ENCODE results near the gene CCDC73. TPM values are rescaled to one million over a fixed set of nuclear protein-coding genes. Genes with fewer than 3 reads are reported as not detected.

CCDC73 gene
- total RNA-seq, 1 donor, result not detected

GRCh38 chr11:32817181-32817851 lies 22.9 kb upstream of the CCDC73 start:
- Histone ChIP-seq H3K36me3 (ENCODE audit: insufficient read depth, low read length) (no peaks in the 10 kb centered on the region), H3K79me2 (ENCODE audit: insufficient read depth, low read length) (no peaks in the 10 kb centered on the region), H3K4me2 (ENCODE audit: insufficient read depth, low read length) (no peak overlapping the region), H2AFZ (ENCODE audit: low read length) (no peak overlapping the region), H4K20me1 (ENCODE audit: insufficient read depth, low read length) (no peaks in the 10 kb centered on the region), H3K9me3 (ENCODE audit: low read depth, low read length) (no peaks in the 10 kb centered on the region), H3K27me3 (ENCODE audit: insufficient read depth, low read length) (no peaks in the 10 kb centered on the region), H3K4me3 (ENCODE audit: insufficient read depth, low read length) (no peak overlapping the region), H3K27ac (ENCODE audit: low read depth, low read length) (no peak overlapping the region), H3K4me1 (ENCODE audit: insufficient read depth, low read length) (peaks cover 3% of the 10 kb centered on the region)
- DNase-seq (ENCODE audit: insufficient read length, low spot score, missing footprints), result no peak
- TF ChIP-seq CTCF (IDR thresholded peaks at IDR 0.05; ENCODE audit: extremely low read depth, low read depth, low read length), result no peak

- Histone ChIP-seq H3K36me3 (ENCODE audit: insufficient read depth, low read length) (no peaks in the 10 kb centered on the region), H3K27me3 (ENCODE audit: insufficient read depth, low read length) (peaks cover 3% of the 10 kb centered on the region), H3K27ac (ENCODE audit: low read depth, low read length) (no peak overlapping the region), H3K79me2 (ENCODE audit: insufficient read depth, low read length) (no peaks in the 10 kb centered on the region), H3K4me1 (ENCODE audit: insufficient read depth, low read length) (no peaks in the 10 kb centered on the region), H3K4me3 (ENCODE audit: insufficient read depth, low read length) (no peak overlapping the region), H4K20me1 (ENCODE audit: insufficient read depth, low read length) (no peaks in the 10 kb centered on the region), H3K9me3 (ENCODE audit: low read depth, low read length) (no peaks in the 10 kb centered on the region), H3K4me2 (ENCODE audit: insufficient read depth, low read length) (no peak overlapping the region), H2AFZ (ENCODE audit: low read length) (no peak overlapping the region)
- peak; percentile 57 for DNase-seq (ENCODE audit: insufficient read length, low spot score, missing footprints)
- TF ChIP-seq CTCF (IDR thresholded peaks at IDR 0.05; ENCODE audit: extremely low read depth, low read depth, low read length), result peak; percentile 89
Observed at GRCh38 chr11:32809313-32809712, 14.9 kb upstream of the CCDC73 start.

- H3K4me2 ChIP-seq (ENCODE audit: insufficient read depth, low read length), result no peak overlapping the region
- no peak overlapping the region for H2AFZ ChIP-seq (ENCODE audit: low read length)
- H3K4me3 ChIP-seq (ENCODE audit: insufficient read depth, low read length), result no peak overlapping the region
- no peak for DNase-seq (ENCODE audit: insufficient read length, low spot score, missing footprints)
- H3K79me2 ChIP-seq (ENCODE audit: insufficient read depth, low read length), result no peaks in the 10 kb centered on the region
- H3K27me3 ChIP-seq (ENCODE audit: insufficient read depth, low read length), result peaks cover 2% of the 10 kb centered on the region
- TF ChIP-seq CTCF (IDR thresholded peaks at IDR 0.05; ENCODE audit: extremely low read depth, low read depth, low read length), result no peak
- no peaks in the 10 kb centered on the region for H3K9me3 ChIP-seq (ENCODE audit: low read depth, low read length)
- no peak overlapping the region for H3K27ac ChIP-seq (ENCODE audit: low read depth, low read length)
- no peaks in the 10 kb centered on the region for H4K20me1 ChIP-seq (ENCODE audit: insufficient read depth, low read length)
- no peaks in the 10 kb centered on the region for H3K4me1 ChIP-seq (ENCODE audit: insufficient read depth, low read length)
- no peaks in the 10 kb centered on the region for H3K36me3 ChIP-seq (ENCODE audit: insufficient read depth, low read length)
Observed at GRCh38 chr11:32796425-32796824, 2.0 kb upstream of the CCDC73 start.

- peak; percentile 39 for DNase-seq (ENCODE audit: insufficient read length, low spot score, missing footprints)
- peak overlapping the region; percentile 46 for H3K4me3 ChIP-seq (ENCODE audit: insufficient read depth, low read length)
- H3K36me3 ChIP-seq (ENCODE audit: insufficient read depth, low read length), result no peaks in the 10 kb centered on the region
Observed at GRCh38 chr11:32792948-32793475, 1.4 kb downstream of the CCDC73 start.

More at GRCh38 chr11:32792948-32793475, 1.4 kb downstream of the CCDC73 start:
- no peaks in the 10 kb centered on the region for H3K79me2 ChIP-seq (ENCODE audit: insufficient read depth, low read length)
- peak; percentile 76 for TF ChIP-seq CTCF (IDR thresholded peaks at IDR 0.05; ENCODE audit: extremely low read depth, low read depth, low read length)
- H3K4me2 ChIP-seq (ENCODE audit: insufficient read depth, low read length), result peak overlapping the region; percentile 77
- H4K20me1 ChIP-seq (ENCODE audit: insufficient read depth, low read length), result no peaks in the 10 kb centered on the region
- no peaks in the 10 kb centered on the region for H3K9me3 ChIP-seq (ENCODE audit: low read depth, low read length)
- H3K4me1 ChIP-seq (ENCODE audit: insufficient read depth, low read length), result no peaks in the 10 kb centered on the region
- H3K27me3 ChIP-seq (ENCODE audit: insufficient read depth, low read length), result peaks cover 7% of the 10 kb centered on the region
- H3K27ac ChIP-seq (ENCODE audit: low read depth, low read length), result no peak overlapping the region
- peak overlapping the region; percentile 75 for H2AFZ ChIP-seq (ENCODE audit: low read length)
